Measurements from ENCODE around the gene GAS2L1.

- TF ChIP-seq, protein P1, sequence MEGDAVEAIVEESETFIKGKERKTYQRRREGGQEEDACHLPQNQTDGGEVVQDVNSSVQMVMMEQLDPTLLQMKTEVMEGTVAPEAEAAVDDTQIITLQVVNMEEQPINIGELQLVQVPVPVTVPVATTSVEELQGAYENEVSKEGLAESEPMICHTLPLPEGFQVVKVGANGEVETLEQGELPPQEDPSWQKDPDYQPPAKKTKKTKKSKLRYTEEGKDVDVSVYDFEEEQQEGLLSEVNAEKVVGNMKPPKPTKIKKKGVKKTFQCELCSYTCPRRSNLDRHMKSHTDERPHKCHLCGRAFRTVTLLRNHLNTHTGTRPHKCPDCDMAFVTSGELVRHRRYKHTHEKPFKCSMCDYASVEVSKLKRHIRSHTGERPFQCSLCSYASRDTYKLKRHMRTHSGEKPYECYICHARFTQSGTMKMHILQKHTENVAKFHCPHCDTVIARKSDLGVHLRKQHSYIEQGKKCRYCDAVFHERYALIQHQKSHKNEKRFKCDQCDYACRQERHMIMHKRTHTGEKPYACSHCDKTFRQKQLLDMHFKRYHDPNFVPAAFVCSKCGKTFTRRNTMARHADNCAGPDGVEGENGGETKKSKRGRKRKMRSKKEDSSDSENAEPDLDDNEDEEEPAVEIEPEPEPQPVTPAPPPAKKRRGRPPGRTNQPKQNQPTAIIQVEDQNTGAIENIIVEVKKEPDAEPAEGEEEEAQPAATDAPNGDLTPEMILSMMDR (IDR thresholded peaks at IDR 0.05; ENCODE audit: borderline replicate concordance, extremely low read depth, low read length, poor library complexity, severe bottlenecking), result no peak
- TF ChIP-seq EZH2 (IDR thresholded peaks at IDR 0.05; ENCODE audit: borderline replicate concordance, low read depth, low read length, severe bottlenecking), result no peak
Observed at GRCh38 chr22:29267462-29267857, 39.0 kb upstream of the GAS2L1 start.

All from DND-41 (cell line).